Vagina (tissue), 2 donors: Measurements from ENCODE around the gene MAP3K8.

Experiments used
- CTCF ChIP-seq, 3 experiments: fragments of 450-650 bp in 2 of 3; fragments of 200-600 bp in 1 of 3; sonication (generic) in 1 of 3; IDR thresholded peaks; one replicate each; pipeline ENCODE4 v1.5.1; 2017 to 2019; ENCODE audit warnings: antibody characterized with exemption in 3 of 3, mild to moderate bottlenecking in 2 of 3, moderate library complexity in 2 of 3
- POLR2A ChIP-seq, 2 donors: fragments of 450-650 bp; IDR thresholded peaks; one replicate each; pipeline ENCODE4 v1.6.1; 2017; ENCODE audit warnings: antibody characterized with exemption in 2 of 2, mild to moderate bottlenecking in 2 of 2, moderate library complexity in 2 of 2

- TF ChIP-seq CTCF (IDR thresholded peaks at IDR 0.05) (no peak), POLR2A (IDR thresholded peaks at IDR 0.05) (no peak)
Observed at GRCh38 chr10:30389543-30389942, 44.4 kb upstream of the MAP3K8 start.
